H1 (cell line): Measurements from ENCODE around the gene AKR1B15. TPM values are rescaled to one million over a fixed set of nuclear protein-coding genes. Genes with fewer than 3 reads are reported as not detected.
A peak's percentile ranks its signal among the peaks of the same experiment; 100 is the strongest.

Experiments
- CTCF ChIA-PET: fragments of 300-600 bp; sonication (Branson Sonifier 250); formaldehyde crosslinking; loops from one replicate; lab custom pipeline; 2021; ENCODE audit not compliant: partially characterized antibody; lab: Charles Lee
- POLR2A ChIA-PET: fragments of 300-600 bp; sonication (Branson Sonifier 250); formaldehyde crosslinking; loops from one replicate; lab custom pipeline; 2021; ENCODE audit warnings: inconsistent platforms; ENCODE audit not compliant: partially characterized antibody; lab: Charles Lee
- DNase-seq, 2 experiments: peaks; one replicate each; pipeline versions ENCODE4 v3.0.0 to v3.0.0-alpha.2; 2010 to 2022; ENCODE audit warnings: low spot score in 2 of 2, low read depth in 1 of 2, mixed read lengths in 1 of 2
- FAIRE-seq: peaks from 2 replicates; lab custom pipeline; 2011; peaks lifted over from hg19 to GRCh38; lab: Jason Lieb, UNC
- H2AFZ ChIP-seq: 2 replicates; pipeline ENCODE4 v1.8.1; 2012; ENCODE audit warnings: low read length, inconsistent platforms
- H2AK5ac ChIP-seq: 2 replicates; pipeline ENCODE4 v1.6.1; 2013; ENCODE audit warnings: low read depth, low read length
- H2BK120ac ChIP-seq: replicated peaks from 2 replicates; pipeline ENCODE3; 2013; ENCODE audit warnings: low read depth, low read length, inconsistent platforms
- H2BK12ac ChIP-seq: 2 replicates; pipeline ENCODE4 v1.6.1; 2013; ENCODE audit warnings: low read depth, low read length
- H2BK15ac ChIP-seq: 2 replicates; pipeline ENCODE4 v1.6.1; 2013; ENCODE audit warnings: low read length
- H2BK20ac ChIP-seq: 2 replicates; pipeline ENCODE4 v1.6.1; 2013; ENCODE audit warnings: low read length
- H2BK5ac ChIP-seq: 2 replicates; pipeline ENCODE4 v1.6.1; 2013; ENCODE audit warnings: low read depth, low read length
- H3K14ac ChIP-seq: 2 replicates; pipeline ENCODE4 v1.6.1; 2013; ENCODE audit warnings: inconsistent platforms; ENCODE audit not compliant: insufficient read length
- H3K18ac ChIP-seq: 2 replicates; pipeline ENCODE4 v1.6.1; 2013; ENCODE audit warnings: low read length; ENCODE audit errors: extremely low read depth
- H3K23ac ChIP-seq: 2 replicates; pipeline ENCODE4 v1.6.1; 2013; ENCODE audit warnings: inconsistent platforms; ENCODE audit not compliant: insufficient read length
- H3K23me2 ChIP-seq: 2 replicates; pipeline ENCODE4 v1.6.1; 2013; ENCODE audit warnings: low read depth, low read length
- H3K27ac ChIP-seq: 2 replicates; pipeline ENCODE4 v1.6.1; 2011; ENCODE audit warnings: low read depth, low read length, inconsistent platforms
- H3K27me3 ChIP-seq, 4 experiments: replicated peaks in 1 of 4; 1 replicate in 1 of 4; 2 replicates in 3 of 4; pipeline versions ENCODE4 v1.6.1 to v1.8.1; 2011 to 2013; ENCODE audit warnings: low read length in 3 of 4, mild to moderate bottlenecking in 3 of 4, inconsistent platforms in 2 of 4, mixed read lengths in 2 of 4, moderate library complexity in 1 of 4; ENCODE audit not compliant: control insufficient read depth in 3 of 4, insufficient read depth in 3 of 4; ENCODE audit errors: extremely low read depth in 1 of 4
- H3K36me3 ChIP-seq, 4 experiments: 2 replicates each; pipeline versions ENCODE4 v1.6.1 to v1.8.1; 2011 to 2013; ENCODE audit warnings: mild to moderate bottlenecking in 4 of 4, low read length in 3 of 4, moderate library complexity in 2 of 4, control low read depth in 1 of 4, inconsistent platforms in 1 of 4; ENCODE audit not compliant: insufficient read depth in 4 of 4, control insufficient read depth in 2 of 4
- H3K4ac ChIP-seq: replicated peaks from 2 replicates; pipeline ENCODE3; 2013; ENCODE audit warnings: low read length, low read depth, mixed read lengths, inconsistent platforms; ENCODE audit not compliant: insufficient read length
- H3K4me1 ChIP-seq, 4 experiments: replicated peaks in 1 of 4; 1 replicate in 1 of 4; 2 replicates in 3 of 4; pipeline versions ENCODE4 v1.6.1 to v1.8.1; 2011 to 2013; ENCODE audit warnings: low read length in 3 of 4, inconsistent platforms in 2 of 4, mixed read lengths in 1 of 4; ENCODE audit not compliant: insufficient read depth in 4 of 4, control insufficient read depth in 3 of 4
- H3K4me2 ChIP-seq, 2 experiments: 2 replicates each; pipeline versions ENCODE4 v1.6.1 to v1.8.1; 2011 to 2013; ENCODE audit warnings: low read depth in 2 of 2, low read length in 2 of 2, control low read depth in 1 of 2, inconsistent platforms in 1 of 2, mild to moderate bottlenecking in 1 of 2; ENCODE audit not compliant: insufficient read depth in 1 of 2
- H3K4me3 ChIP-seq, 4 experiments: fragments of 200-600, 300-600 bp in 1 of 4; sonication (generic), shearing (Covaris generic), sonication (Bioruptor Twin) in 1 of 4; 2 replicates each; pipeline versions ENCODE4 v1.5.1 to v1.8.1; 2011 to 2016; ENCODE audit warnings: low read length in 4 of 4, low read depth in 3 of 4, control low read depth in 2 of 4, inconsistent platforms in 2 of 4, mild to moderate bottlenecking in 2 of 4, mixed read lengths in 1 of 4, moderate library complexity in 1 of 4; ENCODE audit not compliant: insufficient read depth in 2 of 4; ENCODE audit errors: extremely low read depth in 1 of 4
- H3K56ac ChIP-seq: replicated peaks from 2 replicates; pipeline ENCODE3; 2013; ENCODE audit warnings: low read depth, mild to moderate bottlenecking, mixed read lengths, low read length, inconsistent platforms; ENCODE audit not compliant: insufficient read length
- H3K79me1 ChIP-seq: 2 replicates; pipeline ENCODE4 v1.6.1; 2013; ENCODE audit warnings: low read depth, low read length, control low read depth
- H3K79me2 ChIP-seq, 2 experiments: 2 replicates each; pipeline versions ENCODE4 v1.6.1 to v1.8.1; 2012 to 2013; ENCODE audit warnings: low read length in 2 of 2, mild to moderate bottlenecking in 2 of 2, inconsistent platforms in 1 of 2; ENCODE audit not compliant: insufficient read depth in 2 of 2, control insufficient read depth in 1 of 2
- H3K9ac ChIP-seq, 4 experiments: replicated peaks in 1 of 4; 1 replicate in 1 of 4; 2 replicates in 3 of 4; pipeline versions ENCODE4 v1.6.1 to v1.8.1; 2011 to 2013; ENCODE audit warnings: low read depth in 3 of 4, low read length in 3 of 4, control low read depth in 2 of 4, mild to moderate bottlenecking in 2 of 4, moderate library complexity in 2 of 4, inconsistent platforms in 1 of 4; ENCODE audit errors: extremely low read depth in 1 of 4
- H3K9me3 ChIP-seq, 2 experiments: 2 replicates each; pipeline versions ENCODE4 v1.6.1 to v1.8.1; 2012 to 2013; ENCODE audit warnings: mild to moderate bottlenecking in 2 of 2, moderate library complexity in 2 of 2, control low read depth in 1 of 2, inconsistent platforms in 1 of 2, low read depth in 1 of 2, low read length in 1 of 2, mixed read lengths in 1 of 2; ENCODE audit not compliant: insufficient read depth in 2 of 2
- H4K20me1 ChIP-seq, 2 experiments: replicated peaks in 1 of 2; 2 replicates each; pipeline versions ENCODE3 to v1.8.1; 2011 to 2013; ENCODE audit warnings: inconsistent platforms in 2 of 2, low read length in 2 of 2, mild to moderate bottlenecking in 1 of 2; ENCODE audit not compliant: insufficient read depth in 2 of 2, control insufficient read depth in 1 of 2
- H4K5ac ChIP-seq: 2 replicates; pipeline ENCODE4 v1.6.1; 2013; ENCODE audit warnings: low read length, low read depth, mixed read lengths, inconsistent platforms; ENCODE audit not compliant: insufficient read length
- H4K8ac ChIP-seq: 2 replicates; pipeline ENCODE4 v1.8.0; 2013; ENCODE audit warnings: mild to moderate bottlenecking, moderate library complexity, low read length, inconsistent platforms; ENCODE audit not compliant: insufficient read depth; ENCODE audit errors: extremely low read depth
- H4K91ac ChIP-seq: replicated peaks from 2 replicates; pipeline ENCODE3; 2013; ENCODE audit warnings: low read length, mixed read lengths, inconsistent platforms; ENCODE audit not compliant: insufficient read length
- ASH2L ChIP-seq: fragments of 200-600, 300-600 bp; sonication (generic); IDR thresholded peaks from one replicate; pipeline ENCODE4 v1.7.1; 2017; ENCODE audit warnings: low read length
- BRCA1 ChIP-seq: IDR thresholded peaks from 2 replicates; pipeline ENCODE4 v1.6.1; 2012; ENCODE audit warnings: low read depth, low read length, improper control_type of control experiment
- POLR2A ChIP-seq, 2 experiments: IDR thresholded peaks; 1 replicate in 1 of 2; 2 replicates in 1 of 2; pipeline ENCODE4 v1.6.1; 2011; ENCODE audit warnings: low read depth in 2 of 2, low read length in 2 of 2, mild to moderate bottlenecking in 2 of 2; ENCODE audit errors: control extremely low read depth in 1 of 2
- RAD21 ChIP-seq, 2 experiments: IDR thresholded peaks in 1 of 2; conservative IDR thresholded peaks in 1 of 2; 2 replicates each; pipeline ENCODE4 v1.6.1; 2011; ENCODE audit warnings: low read depth in 2 of 2, low read length in 2 of 2, improper control_type of control experiment in 1 of 2, inconsistent platforms in 1 of 2, mild to moderate bottlenecking in 1 of 2, moderate library complexity in 1 of 2
- RNF2 ChIP-seq: fragments of 200-900, 300-1000 bp; sonication (generic); IDR thresholded peaks from 2 replicates; pipeline ENCODE4 v1.7.1; 2016; ENCODE audit warnings: borderline replicate concordance, low read depth, mild to moderate bottlenecking, antibody characterized with exemption, low read length; ENCODE audit not compliant: poor library complexity, severe bottlenecking; ENCODE audit errors: missing control alignments
- RXRA ChIP-seq: IDR thresholded peaks from 2 replicates; pipeline ENCODE4 v1.6.1; 2011; ENCODE audit warnings: low read depth, mild to moderate bottlenecking, low read length, moderate library complexity; ENCODE audit not compliant: insufficient read depth
- SIN3A ChIP-seq, 2 experiments: IDR thresholded peaks in 1 of 2; conservative IDR thresholded peaks in 1 of 2; 2 replicates each; pipeline ENCODE4 v1.6.1; 2011 to 2012; ENCODE audit warnings: low read length in 2 of 2, improper control_type of control experiment in 1 of 2, low read depth in 1 of 2, mild to moderate bottlenecking in 1 of 2
- SP1 ChIP-seq: IDR thresholded peaks from 2 replicates; pipeline ENCODE4 v1.6.1; 2011; ENCODE audit warnings: low read depth, low read length
- TCF12 ChIP-seq: IDR thresholded peaks from 2 replicates; pipeline ENCODE4 v1.6.1; 2011; ENCODE audit warnings: low read depth, mild to moderate bottlenecking, low read length
- WGBS, 2 experiments: shearing (Covaris generic) in 1 of 2; methylation state at CpG; one replicate each; pipeline versions ENCODE4 v1.1.6 to v1.1.7; 2013 to 2015; ENCODE audit warnings: low lambda C conversion rate in 2 of 2, mixed read lengths in 2 of 2, inconsistent platforms in 1 of 2, low coverage in 1 of 2, missing lambda C conversion rate in 1 of 2; ENCODE audit not compliant: insufficient replicate concordance in 2 of 2, insufficient coverage in 1 of 2, insufficient read length in 1 of 2; ENCODE audit errors: extremely low coverage in 1 of 2, missing lambda C conversion rate in 1 of 2; 5-methylcytosine and 5-hydroxymethylcytosine counted together
- polyA plus RNA-seq, 7 experiments: library from polyadenylated mRNA; depleted of rRNA in 3 of 7; stranded (reverse) in 5 of 7; unstranded in 2 of 7; fragments of >200 nt in 5 of 7; fragments of 200-250 nt in 2 of 7; gene quantifications; 1 replicate in 5 of 7; 2 replicates in 1 of 7; 4 replicates in 1 of 7; pipeline versions ENCODE4 v1.2.1 to v1.2.3, GENCODE V29; 2011 to 2013; ENCODE audit warnings: missing spikeins in 2 of 7, mixed read lengths in 2 of 7
- total RNA-seq: library from RNA; stranded (reverse); fragmentation: NEBNext Ultra II Directional; extraction: Animal tissue kit (Norgen Biotek cat#: 25700); gene quantifications from 2 replicates; pipeline ENCODE4 v1.2.1, GENCODE V29; 2021
- TF ChIP-seq, protein P1 (sequence below): IDR thresholded peaks from 2 replicates; pipeline ENCODE4 v1.6.1; 2012; ENCODE audit warnings: inconsistent platforms
- TF ChIP-seq, protein P2 (sequence below): IDR thresholded peaks from 2 replicates; pipeline ENCODE4 v1.6.1; 2012; ENCODE audit warnings: inconsistent platforms

The AKR1B15 gene
- total and polyA plus RNA-seq, 2 of the 8 experiments (the other 6 are each of a cell fraction or from before 2014, with no cell fraction given): 0.15 to 0.47 TPM

GRCh38 chr7:134546955-134547354 is 2.0 kb upstream of the AKR1B15 start:
- Histone ChIP-seq H2AFZ (no peak overlapping the region), H3K79me2 (no peaks in the 10 kb centered on the region), H2BK5ac (peak overlapping the region; percentile 77; the same call in 1 of the 2 replicates), H3K27ac (peak overlapping the region; percentile 20; the same call in 1 of the 2 replicates), H2BK120ac (no peak overlapping the region), H4K8ac (no peak overlapping the region), H3K18ac (peak overlapping the region; percentile 24), H2BK15ac (peak overlapping the region; percentile 81), H3K9ac (no peak overlapping the region), H4K5ac (peak overlapping the region; percentile 0), H2BK12ac (0 out of 2 replicates have a peak overlapping the region, but pooled peaks have one; percentile 68), H3K79me1 (no peaks in the 10 kb centered on the region), H3K4me1 (peaks cover 8 to 14% (median 9%) of the 10 kb centered on the region in 4 experiments), H3K27me3 (no peaks in the 10 kb centered on the region; a peak in 1 of 7 replicates), H3K23me2 (peaks cover 4% of the 10 kb centered on the region; the same call in 1 of the 2 replicates), H3K36me3 (no peaks in the 10 kb centered on the region), H3K56ac (no peak overlapping the region), H4K20me1 (no peaks in the 10 kb centered on the region), H3K9me3 (no peaks in the 10 kb centered on the region), H3K4me2 (peak overlapping the region; percentile 53 to 65), H2AK5ac (no peak overlapping the region), H4K91ac (no peak overlapping the region), H3K4me3 (peak overlapping the region; percentile 22 to 58 (median 48); a peak in 5 of 8 replicates), H3K23ac (no peak overlapping the region), H2BK20ac (no peak overlapping the region), H3K4ac (no peak overlapping the region), H3K14ac (no peak overlapping the region)
- DNase-seq (no peak), FAIRE-seq (no peak)
- WGBS, 2 experiments: 7% methylated on average over 1 of the region's 1 CpG; no CpG with 5 or more reads in 1 of the 2 experiments
- ChIA-PET POLR2A (interaction anchor here (0.9 kb wide), 1 partner anchor 88 kb away, joined by 3 read pairs; the partner anchor contains the start of gene AKR1B1), CTCF (interaction anchor here (0.8 to 3.5 kb wide), 26 partner anchors 9 to 203 kb away, joined by 3 to 33 read pairs (median 5); partner anchors contain the start of genes AKR1B1 and AKR1B10)
- 0 out of 3 replicates have a peak, but pooled peaks of 1 of the 2 experiments have one; percentile 8 for TF ChIP-seq POLR2A (IDR thresholded peaks at IDR 0.05; ENCODE audit: control extremely low read depth in 1 of 2, low read depth in 2 of 2, low read length in 2 of 2)
- TF ChIP-seq, protein P1, sequence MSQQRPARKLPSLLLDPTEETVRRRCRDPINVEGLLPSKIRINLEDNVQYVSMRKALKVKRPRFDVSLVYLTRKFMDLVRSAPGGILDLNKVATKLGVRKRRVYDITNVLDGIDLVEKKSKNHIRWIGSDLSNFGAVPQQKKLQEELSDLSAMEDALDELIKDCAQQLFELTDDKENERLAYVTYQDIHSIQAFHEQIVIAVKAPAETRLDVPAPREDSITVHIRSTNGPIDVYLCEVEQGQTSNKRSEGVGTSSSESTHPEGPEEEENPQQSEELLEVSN: no peak
- TF ChIP-seq RAD21 (IDR thresholded peaks at IDR 0.05 in 1 of 2, conservative IDR thresholded peaks at IDR 0.05 in 1 of 2; ENCODE audit: low read depth in 2 of 2, low read length in 2 of 2): peak in 1 of 2 experiments; percentile 6; a peak in 1 of 4 replicates
- no peak for TF ChIP-seq RXRA
- TF ChIP-seq RNF2: no peak
- TF ChIP-seq ASH2L: peak; percentile 76
- TF ChIP-seq, protein P2, sequence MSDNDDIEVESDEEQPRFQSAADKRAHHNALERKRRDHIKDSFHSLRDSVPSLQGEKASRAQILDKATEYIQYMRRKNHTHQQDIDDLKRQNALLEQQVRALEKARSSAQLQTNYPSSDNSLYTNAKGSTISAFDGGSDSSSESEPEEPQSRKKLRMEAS: peak; percentile 46
- no peak for TF ChIP-seq BRCA1
- TF ChIP-seq SIN3A (conservative IDR thresholded peaks at IDR 0.05 in 1 of 2, IDR thresholded peaks at IDR 0.05 in 1 of 2; ENCODE audit: low read depth in 1 of 2, low read length in 2 of 2): peak in 1 of 2 experiments; percentile 79; a peak in 2 of 4 replicates
- TF ChIP-seq SP1: peak; percentile 53; the same call in 1 of the 2 replicates
- no peak for TF ChIP-seq TCF12
